Tibial nerve (tissue), 4 donors: ENCODE results near the gene MAP3K12.

Source experiments
- EP300 ChIP-seq, 2 donors: sonication (generic); formaldehyde crosslinking; IDR thresholded peaks; one replicate each; pipeline ENCODE4 v1.6.1; 2017; ENCODE audit warnings: antibody characterized with exemption in 2 of 2, mild to moderate bottlenecking in 1 of 2
- TF ChIP-seq, protein P1 (sequence below), 5 experiments: fragments of 200-600 bp in 3 of 5; fragments of 450-650 bp in 2 of 5; sonication (generic) in 3 of 5; IDR thresholded peaks; one replicate each; pipeline ENCODE4 v1.5.1; 2016 to 2019; ENCODE audit warnings: antibody characterized with exemption in 5 of 5, mild to moderate bottlenecking in 3 of 5, moderate library complexity in 2 of 5

DNA sequence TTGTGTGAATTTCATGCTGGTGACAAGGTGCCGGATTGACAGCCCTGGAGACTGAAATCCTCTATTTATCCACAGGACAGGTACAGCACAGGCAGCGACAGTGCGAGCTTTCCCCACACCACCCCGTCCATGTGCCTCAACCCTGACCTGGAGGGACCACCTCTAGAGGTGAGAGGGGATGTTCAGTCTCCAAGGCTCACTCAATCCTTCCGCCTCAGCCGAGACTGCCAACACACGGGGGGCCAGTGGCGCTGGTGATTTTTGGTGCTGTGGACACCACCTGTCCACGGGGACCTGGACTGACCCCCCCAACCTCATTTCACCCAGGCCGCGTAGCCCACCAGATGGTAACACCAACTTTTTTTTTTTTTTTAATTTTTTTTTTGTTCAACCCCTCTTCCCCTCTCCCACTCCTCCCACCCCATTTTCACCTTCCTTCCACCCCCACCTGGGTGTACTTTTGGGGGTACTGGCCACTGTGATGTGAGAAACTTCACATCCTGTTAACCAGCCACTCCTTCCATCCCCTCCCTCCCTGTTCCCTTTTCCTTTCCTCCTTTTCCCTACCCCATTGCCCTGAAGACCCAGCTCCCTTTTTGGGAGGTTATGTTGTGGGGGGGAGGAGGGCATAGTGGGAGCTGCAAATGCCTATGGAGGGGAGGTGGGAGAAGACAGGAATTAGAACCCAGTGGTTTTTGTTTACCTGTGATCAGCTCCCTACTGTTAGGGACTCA lies 34.4 kb downstream of the MAP3K12 start:
- TF ChIP-seq, protein P1, sequence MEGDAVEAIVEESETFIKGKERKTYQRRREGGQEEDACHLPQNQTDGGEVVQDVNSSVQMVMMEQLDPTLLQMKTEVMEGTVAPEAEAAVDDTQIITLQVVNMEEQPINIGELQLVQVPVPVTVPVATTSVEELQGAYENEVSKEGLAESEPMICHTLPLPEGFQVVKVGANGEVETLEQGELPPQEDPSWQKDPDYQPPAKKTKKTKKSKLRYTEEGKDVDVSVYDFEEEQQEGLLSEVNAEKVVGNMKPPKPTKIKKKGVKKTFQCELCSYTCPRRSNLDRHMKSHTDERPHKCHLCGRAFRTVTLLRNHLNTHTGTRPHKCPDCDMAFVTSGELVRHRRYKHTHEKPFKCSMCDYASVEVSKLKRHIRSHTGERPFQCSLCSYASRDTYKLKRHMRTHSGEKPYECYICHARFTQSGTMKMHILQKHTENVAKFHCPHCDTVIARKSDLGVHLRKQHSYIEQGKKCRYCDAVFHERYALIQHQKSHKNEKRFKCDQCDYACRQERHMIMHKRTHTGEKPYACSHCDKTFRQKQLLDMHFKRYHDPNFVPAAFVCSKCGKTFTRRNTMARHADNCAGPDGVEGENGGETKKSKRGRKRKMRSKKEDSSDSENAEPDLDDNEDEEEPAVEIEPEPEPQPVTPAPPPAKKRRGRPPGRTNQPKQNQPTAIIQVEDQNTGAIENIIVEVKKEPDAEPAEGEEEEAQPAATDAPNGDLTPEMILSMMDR (IDR thresholded peaks at IDR 0.05): no peak
- TF ChIP-seq EP300 (IDR thresholded peaks at IDR 0.05): no peak
